Adipocyte (in vitro differentiated cells): ENCODE data around the gene SHISAL2B.
"Not testable (repeated sequence)": the region's sequence is repeated elsewhere in the genome, so short reads cannot be mapped to it uniquely, and the experiment has no call there.

Source experiments
- DNase-seq: peaks from one replicate; pipeline ENCODE4 v3.0.0-alpha.2; 2015; ENCODE audit warnings: low read depth
- H3K27me3 ChIP-seq: replicated peaks from 2 replicates; pipeline ENCODE4 v1.7.0; 2013; ENCODE audit warnings: mild to moderate bottlenecking, low read length, moderate library complexity; ENCODE audit not compliant: control insufficient read depth, insufficient read depth
- H3K36me3 ChIP-seq: 2 replicates; pipeline ENCODE4 v1.7.0; 2013; ENCODE audit warnings: low read length, mild to moderate bottlenecking, moderate library complexity; ENCODE audit not compliant: control insufficient read depth, insufficient read depth, severe bottlenecking
- H3K4me1 ChIP-seq: 2 replicates; pipeline ENCODE4 v1.7.0; 2013; ENCODE audit warnings: mild to moderate bottlenecking, low read length, moderate library complexity; ENCODE audit not compliant: control insufficient read depth, insufficient read depth
- H3K4me3 ChIP-seq: 2 replicates; pipeline ENCODE4 v1.7.0; 2013; ENCODE audit warnings: mild to moderate bottlenecking, low read length, moderate library complexity
- H3K9ac ChIP-seq: 2 replicates; pipeline ENCODE4 v1.7.0; 2013; ENCODE audit warnings: mild to moderate bottlenecking, low read length, moderate library complexity
- H3K9me3 ChIP-seq: 2 replicates; pipeline ENCODE4 v1.7.0; 2013; ENCODE audit warnings: mild to moderate bottlenecking, low read length, moderate library complexity; ENCODE audit not compliant: control insufficient read depth

The SHISAL2B gene

GRCh38 chr5:64690417-64691151 is at the start of gene SHISAL2B:
Gene SHISAL2B, plus strand, starts transcription at chr5:64690503. Its CDS starts 121 bp downstream, at chr5:64690624.
- H3K4me1 ChIP-seq: peaks cover 6% of the 10 kb centered on the region
- H3K9me3 ChIP-seq: no peaks in the 10 kb centered on the region
- no peaks in the 10 kb centered on the region for H3K36me3 ChIP-seq
- H3K4me3 ChIP-seq: peak within 1 kb of the TSS; percentile 74
- H3K27me3 ChIP-seq: peaks cover 42% of the 10 kb centered on the region
- DNase-seq: peak; percentile 24
- no peak within 1 kb of the TSS for H3K9ac ChIP-seq

DNA sequence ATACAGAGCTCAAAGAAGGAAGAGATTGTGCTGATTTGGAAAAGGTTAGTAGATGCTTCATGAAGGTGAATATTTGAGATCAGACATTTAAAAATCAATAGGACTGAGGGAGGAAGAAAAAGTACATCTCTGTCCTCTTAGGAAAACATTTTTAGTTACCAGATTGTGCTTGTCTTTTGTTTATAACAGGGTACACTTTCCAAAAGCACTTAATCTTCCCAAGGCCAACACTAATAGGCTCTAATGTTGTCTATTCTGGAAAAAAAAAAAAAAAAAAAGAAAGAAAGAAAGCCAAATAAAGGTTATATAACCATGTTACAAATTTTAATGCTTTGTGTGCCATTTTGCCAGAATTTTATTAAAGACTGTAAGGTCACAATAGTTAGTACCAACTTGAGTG is 45.5 kb upstream of the SHISAL2B start:
- H3K4me1 ChIP-seq: no peaks in the 10 kb centered on the region
- no peaks in the 10 kb centered on the region for H3K27me3 ChIP-seq
- H3K9ac ChIP-seq: no peak overlapping the region
- no peaks in the 10 kb centered on the region for H3K9me3 ChIP-seq
- H3K36me3 ChIP-seq: no peaks in the 10 kb centered on the region
- H3K4me3 ChIP-seq: no peak overlapping the region
- DNase-seq: no peak

DNA sequence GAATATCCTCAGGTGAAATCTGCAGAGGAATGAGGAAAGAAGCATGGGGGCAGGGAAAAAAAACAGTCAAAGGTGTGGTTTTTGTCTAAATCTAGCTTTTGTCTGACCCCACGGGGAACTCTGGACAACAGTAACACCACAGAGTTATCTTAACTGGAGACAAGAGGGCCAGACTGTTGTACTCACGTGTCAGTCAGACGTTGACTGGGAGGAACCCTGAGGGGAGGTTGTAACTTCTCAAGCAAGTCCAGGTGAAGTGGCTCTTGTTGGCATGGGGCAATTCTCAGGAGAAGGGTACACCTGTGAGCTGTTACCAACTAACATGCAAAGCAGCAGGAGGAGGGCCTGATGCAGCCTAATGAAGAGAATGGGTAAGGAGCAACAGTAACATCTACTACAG is 44.1 kb upstream of the SHISAL2B start:
- no peak overlapping the region for H3K4me3 ChIP-seq
- no peaks in the 10 kb centered on the region for H3K36me3 ChIP-seq
- H3K9ac ChIP-seq: no peak overlapping the region
- DNase-seq: no peak
- no peaks in the 10 kb centered on the region for H3K27me3 ChIP-seq
- H3K4me1 ChIP-seq: no peaks in the 10 kb centered on the region
- H3K9me3 ChIP-seq: no peaks in the 10 kb centered on the region

DNA sequence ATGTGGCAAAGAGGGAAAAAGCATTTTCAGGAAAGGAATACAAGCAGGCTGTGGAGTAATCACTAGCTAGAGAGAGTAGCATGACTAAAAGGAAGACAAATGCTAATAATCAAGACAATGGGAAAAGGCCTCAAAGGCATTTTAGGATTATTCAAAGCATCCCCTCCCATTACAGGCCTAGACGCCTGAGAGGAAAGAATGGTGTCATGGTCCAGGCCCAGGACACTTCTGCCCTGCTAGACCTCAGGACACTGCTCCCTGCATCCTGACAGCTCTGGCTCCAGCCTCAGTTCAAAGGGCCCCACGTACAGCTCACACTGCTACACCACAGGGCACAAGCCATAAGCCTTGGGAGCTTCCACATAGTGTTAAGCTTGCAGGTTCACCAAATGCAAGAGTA is 40.8 kb upstream of the SHISAL2B start:
- Histone ChIP-seq H3K27me3 (no peaks in the 10 kb centered on the region), H3K36me3 (no peaks in the 10 kb centered on the region), H3K4me1 (no peaks in the 10 kb centered on the region), H3K9me3 (no peaks in the 10 kb centered on the region), H3K4me3 (no peak overlapping the region), H3K9ac (no peak overlapping the region)
- DNase-seq: no peak

DNA sequence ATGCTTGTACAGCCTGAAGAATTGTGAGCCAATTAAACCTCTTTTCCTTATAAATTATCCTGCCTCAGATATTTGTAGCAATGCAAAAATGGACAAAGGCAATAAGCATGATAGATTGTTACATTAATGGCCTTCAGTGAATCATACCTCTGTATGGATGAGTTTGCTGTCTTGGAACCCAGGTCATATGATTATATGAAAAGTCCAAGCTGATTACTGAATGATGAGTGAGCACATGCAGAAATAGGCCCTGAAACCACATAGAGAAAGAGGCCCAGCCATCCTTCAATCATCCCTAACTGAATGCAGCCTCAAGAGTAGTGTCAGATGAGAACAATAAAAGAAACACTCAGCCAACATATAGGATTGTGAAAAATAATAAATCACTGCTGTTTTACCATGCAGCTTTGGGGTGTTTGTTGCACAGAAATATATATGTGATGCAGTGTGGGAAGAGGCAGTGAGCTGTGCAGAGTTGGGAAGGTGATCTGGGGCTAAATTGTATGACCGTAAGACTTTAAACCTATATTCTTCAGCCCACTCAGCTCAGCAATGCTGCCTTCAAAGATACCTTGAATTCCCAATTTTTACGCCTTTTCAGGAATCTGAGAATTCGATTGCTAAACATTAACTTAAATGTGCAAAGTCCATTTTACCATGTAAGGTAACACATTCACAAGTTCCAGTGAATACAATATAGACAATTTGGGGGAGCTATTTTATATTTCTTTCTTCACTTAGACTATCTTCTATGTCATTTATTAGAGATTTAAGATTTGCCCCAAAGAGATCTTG is 36.3 kb upstream of the SHISAL2B start:
- H3K27me3 ChIP-seq: no peaks in the 10 kb centered on the region
- no peaks in the 10 kb centered on the region for H3K4me1 ChIP-seq
- no peak for DNase-seq
- no peaks in the 10 kb centered on the region for H3K9me3 ChIP-seq
- H3K36me3 ChIP-seq: no peaks in the 10 kb centered on the region
- no peak overlapping the region for H3K9ac ChIP-seq
- H3K4me3 ChIP-seq: no peak overlapping the region

GRCh38 chr5:64654561-64654938 is 35.8 kb upstream of the SHISAL2B start:
- no peak for DNase-seq
- Histone ChIP-seq H3K36me3 (no peaks in the 10 kb centered on the region), H3K4me1 (no peaks in the 10 kb centered on the region), H3K9me3 (no peaks in the 10 kb centered on the region), H3K9ac (no peak overlapping the region), H3K4me3 (no peak overlapping the region), H3K27me3 (no peaks in the 10 kb centered on the region)

GRCh38 chr5:64655596-64655995 is 34.7 kb upstream of the SHISAL2B start:
- no peak overlapping the region for H3K9ac ChIP-seq
- no peaks in the 10 kb centered on the region for H3K4me1 ChIP-seq
- no peak for DNase-seq
- no peaks in the 10 kb centered on the region for H3K36me3 ChIP-seq
- H3K9me3 ChIP-seq: no peaks in the 10 kb centered on the region
- H3K27me3 ChIP-seq: no peaks in the 10 kb centered on the region
- no peak overlapping the region for H3K4me3 ChIP-seq

DNA sequence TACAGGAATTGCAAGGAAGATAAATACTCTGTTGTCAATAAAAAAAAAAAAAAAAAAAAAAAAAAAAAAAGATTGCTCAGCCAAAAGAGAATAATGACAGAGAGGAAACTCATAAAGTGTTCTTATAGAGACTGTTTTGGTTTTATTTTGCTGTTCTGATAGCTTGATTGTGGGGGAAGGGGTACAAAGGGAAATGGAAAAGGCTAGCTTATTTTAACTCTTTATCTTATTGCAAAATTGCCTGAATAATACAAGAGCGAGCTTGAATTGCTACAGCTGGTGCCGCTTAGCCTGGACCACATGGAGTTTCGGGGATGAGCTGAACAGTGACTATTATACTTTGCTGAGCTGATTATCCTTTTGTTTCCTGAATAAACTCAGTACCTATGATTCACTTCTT is 31.0 kb upstream of the SHISAL2B start:
- DNase-seq: peak; percentile 6
- Histone ChIP-seq H3K9ac (no peak overlapping the region), H3K27me3 (no peaks in the 10 kb centered on the region), H3K36me3 (no peaks in the 10 kb centered on the region), H3K4me1 (no peaks in the 10 kb centered on the region), H3K9me3 (no peaks in the 10 kb centered on the region), H3K4me3 (no peak overlapping the region)

DNA sequence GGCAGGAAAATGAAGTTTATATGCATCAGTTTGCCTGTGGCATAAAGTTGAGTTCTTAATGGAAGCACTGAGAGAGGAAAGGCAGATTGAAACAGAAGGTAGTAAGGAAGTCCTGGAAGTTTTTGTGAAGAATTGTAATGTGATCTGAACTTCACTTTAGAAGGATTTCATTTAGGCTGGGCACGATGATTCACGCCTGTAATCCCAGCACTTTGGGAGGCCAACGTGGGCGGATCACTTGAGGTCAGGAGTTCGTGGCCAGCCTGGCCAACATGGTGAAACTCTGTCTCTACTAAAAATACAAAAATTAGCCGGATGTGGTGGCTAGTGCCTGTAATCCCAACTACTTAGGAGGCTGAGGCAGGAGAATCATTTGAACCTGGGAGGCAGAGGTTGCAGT is 27.1 kb upstream of the SHISAL2B start:
- not testable (repeated sequence) for H3K9me3 ChIP-seq, H3K4me1 ChIP-seq, H3K36me3 ChIP-seq, H3K9ac ChIP-seq, H3K4me3 ChIP-seq, H3K27me3 ChIP-seq
- DNase-seq: peak; percentile 32

DNA sequence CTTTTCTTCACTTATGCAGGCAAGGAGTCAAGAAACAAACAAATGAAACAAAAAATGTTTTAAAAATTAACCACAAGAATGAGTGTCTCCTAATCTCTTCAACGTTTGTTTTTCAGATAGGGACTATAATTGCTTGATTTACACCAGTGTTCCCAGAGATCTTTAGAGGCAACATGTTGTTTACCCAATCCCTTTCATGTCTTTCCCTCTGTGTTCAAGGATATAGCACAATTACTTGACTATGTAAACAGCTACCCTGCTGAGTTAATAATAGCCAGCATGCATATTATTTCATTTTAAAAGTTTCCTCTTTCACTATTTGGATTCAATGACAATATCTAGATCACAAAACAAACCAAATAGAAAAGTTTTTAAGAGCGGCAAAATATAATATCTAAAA is 25.1 kb upstream of the SHISAL2B start:
- H3K4me1 ChIP-seq: no peaks in the 10 kb centered on the region
- DNase-seq: no peak
- H3K36me3 ChIP-seq: no peaks in the 10 kb centered on the region
- peaks cover 2% of the 10 kb centered on the region for H3K9me3 ChIP-seq
- no peak overlapping the region for H3K9ac ChIP-seq
- H3K27me3 ChIP-seq: no peaks in the 10 kb centered on the region
- H3K4me3 ChIP-seq: no peak overlapping the region

- H3K36me3 ChIP-seq: no peaks in the 10 kb centered on the region
- DNase-seq: peak; percentile 40
Observed at GRCh38 chr5:64666078-64666477, 24.2 kb upstream of the SHISAL2B start.

More at GRCh38 chr5:64666078-64666477, 24.2 kb upstream of the SHISAL2B start:
- no peak overlapping the region for H3K9ac ChIP-seq
- H3K27me3 ChIP-seq: no peaks in the 10 kb centered on the region
- H3K4me1 ChIP-seq: no peaks in the 10 kb centered on the region
- H3K4me3 ChIP-seq: no peak overlapping the region
- H3K9me3 ChIP-seq: peaks cover 3% of the 10 kb centered on the region
